ENCODE data around the gene GARNL3. TPM values are rescaled to one million over a fixed set of nuclear protein-coding genes. Genes with fewer than 3 reads are reported as not detected.

Gene GARNL3
- total and polyA plus RNA-seq, 12 donors: 12.2 to 43.2 (median 28.6) TPM

GRCh38 chr9:127293328-127293727, 28.8 kb downstream of the GARNL3 start:
- Histone ChIP-seq H3K27ac (peak overlapping the region; percentile 50 to 89 (median 77)), H3K9me3 (replicated peaks in 1 of 3) (no peaks in the 10 kb centered on the region), H3K27me3 (no peaks in the 10 kb centered on the region), H3K36me3 (replicated peaks in 1 of 2) (no peaks in the 10 kb centered on the region), H3K4me1 (replicated peaks in 1 of 2) (peaks cover 9 to 47% of the 10 kb centered on the region in 2 donors), H3K4me3 (no peak overlapping the region)
- 24 to 32% (median 28%) methylated on average over 5 of the region's 5 CpGs for WGBS, 4 donors
- peak in 3 of 7 donors; percentile 49 to 60 (median 54) for DNase-seq
- TF ChIP-seq POLR2A (IDR thresholded peaks at IDR 0.05): no peak
- no peak for TF ChIP-seq CTCF (IDR thresholded peaks at IDR 0.05)
- intact Hi-C loops (cut with DNase I): no loop called here

- TF ChIP-seq POLR2A (IDR thresholded peaks at IDR 0.05) (no peak), CTCF (IDR thresholded peaks at IDR 0.05) (no peak)
- intact Hi-C loops (cut with DNase I): no loop called here
- Histone ChIP-seq H3K36me3 (replicated peaks in 1 of 2) (no peaks in the 10 kb centered on the region), H3K27ac (peak overlapping the region; percentile 50 to 89 (median 76)), H3K27me3 (no peaks in the 10 kb centered on the region), H3K9me3 (replicated peaks in 1 of 3) (no peaks in the 10 kb centered on the region), H3K4me3 (no peak overlapping the region), H3K4me1 (replicated peaks in 1 of 2) (peaks cover 9 to 47% of the 10 kb centered on the region in 2 donors)
- peak in 2 of 7 donors; percentile 16 to 31 for DNase-seq
- WGBS, 4 donors: 17 to 46% (median 41%) methylated on average over 1 of the region's 1 CpG
Observed at GRCh38 chr9:127293767-127294166, 29.2 kb downstream of the GARNL3 start.

GRCh38 chr9:127295005-127295404, 30.4 kb downstream of the GARNL3 start:
- H3K27ac ChIP-seq: peak overlapping the region in 2 of 5 donors; percentile 76 to 89
- H3K4me3 ChIP-seq: no peak overlapping the region
- intact Hi-C loops (cut with DNase I): no loop called here
- TF ChIP-seq CTCF (IDR thresholded peaks at IDR 0.05) (no peak), POLR2A (IDR thresholded peaks at IDR 0.05) (no peak)
- peaks cover 9 to 47% of the 10 kb centered on the region in 2 donors for H3K4me1 ChIP-seq (replicated peaks in 1 of 2)
- no peaks in the 10 kb centered on the region for H3K36me3 ChIP-seq (replicated peaks in 1 of 2)
- no peaks in the 10 kb centered on the region for H3K9me3 ChIP-seq (replicated peaks in 1 of 3)
- no peak for DNase-seq
- 83 to 100% (median 87%) methylated on average over 1 of the region's 1 CpG for WGBS, 4 donors
- no peaks in the 10 kb centered on the region for H3K27me3 ChIP-seq

- TF ChIP-seq POLR2A (IDR thresholded peaks at IDR 0.05) (no peak), CTCF (IDR thresholded peaks at IDR 0.05) (no peak)
- WGBS, 4 donors: 88 to 96% (median 92%) methylated on average over 3 of the region's 3 CpGs
- no peak for DNase-seq
- Histone ChIP-seq H3K4me1 (replicated peaks in 1 of 2) (no peaks in the 10 kb centered on the region), H3K9me3 (replicated peaks in 1 of 3) (no peaks in the 10 kb centered on the region), H3K4me3 (no peak overlapping the region), H3K36me3 (replicated peaks in 1 of 2) (no peaks in the 10 kb centered on the region), H3K27me3 (no peaks in the 10 kb centered on the region), H3K27ac (no peak overlapping the region)
- intact Hi-C loops (cut with DNase I): no loop called here
Observed at GRCh38 chr9:127300886-127301447, 36.4 kb downstream of the GARNL3 start.
